ENCODE data around the gene DNA2. TPM values are rescaled to one million over a fixed set of nuclear protein-coding genes. Genes with fewer than 3 reads are reported as not detected.

DNA2 gene
- total and polyA plus RNA-seq, 4 donors = 1.5 to 6.2 (median 3.0) TPM

- TF ChIP-seq CTCF (IDR thresholded peaks at IDR 0.05; ENCODE audit: control extremely low read depth, extremely low read depth) = no peak
- H3K27ac ChIP-seq (ENCODE audit: low read depth in 1 of 2, low read length in 1 of 2) = no peak overlapping the region
- no peaks in the 10 kb centered on the region for H3K27me3 ChIP-seq (ENCODE audit: control insufficient read depth in 3 of 3, insufficient read depth in 3 of 3, low read length in 2 of 3)
- no peak for DNase-seq
- H3K9me3 ChIP-seq (ENCODE audit: control insufficient read depth in 4 of 4, insufficient read depth in 3 of 4, low read length in 3 of 4) = no peaks in the 10 kb centered on the region
- WGBS, 2 donors = 97 to 98% methylated on average over 4 of the region's 4 CpGs
- H3K36me3 ChIP-seq (ENCODE audit: control insufficient read depth in 4 of 4, insufficient read depth in 4 of 4, low read length in 4 of 4) = peaks cover 0 to 3% (median 0%) of the 10 kb centered on the region in 4 donors
- no peak overlapping the region for H3K9ac ChIP-seq (ENCODE audit: insufficient read depth in 1 of 2, low read length in 2 of 2)
- no peaks in the 10 kb centered on the region for H3K4me1 ChIP-seq (ENCODE audit: control insufficient read depth in 5 of 5, insufficient read depth in 5 of 5, low read length in 5 of 5)
- ATAC-seq (ENCODE audit: insufficient read depth, low FRiP score) = no peak
- no peak overlapping the region for H3K4me3 ChIP-seq
Observed at GRCh38 chr10:68434657-68435056, 37.1 kb downstream of the DNA2 start.

- 93 to 96% methylated on average over 5 of the region's 5 CpGs for WGBS, 2 donors
- Histone ChIP-seq H3K36me3 (ENCODE audit: control insufficient read depth in 4 of 4, insufficient read depth in 4 of 4, low read length in 4 of 4) (peaks cover 0 to 11% (median 3%) of the 10 kb centered on the region in 4 donors), H3K27ac (ENCODE audit: low read depth in 1 of 2, low read length in 1 of 2) (no peak overlapping the region), H3K9me3 (ENCODE audit: control insufficient read depth in 4 of 4, insufficient read depth in 3 of 4, low read length in 3 of 4) (no peaks in the 10 kb centered on the region), H3K4me3 (no peak overlapping the region), H3K27me3 (ENCODE audit: control insufficient read depth in 3 of 3, insufficient read depth in 3 of 3, low read length in 2 of 3) (no peaks in the 10 kb centered on the region), H3K4me1 (ENCODE audit: control insufficient read depth in 5 of 5, insufficient read depth in 5 of 5, low read length in 5 of 5) (no peaks in the 10 kb centered on the region), H3K9ac (ENCODE audit: insufficient read depth in 1 of 2, low read length in 2 of 2) (no peak overlapping the region)
- no peak for TF ChIP-seq CTCF (IDR thresholded peaks at IDR 0.05; ENCODE audit: control extremely low read depth, extremely low read depth)
- no peak for DNase-seq
- no peak for ATAC-seq (ENCODE audit: insufficient read depth, low FRiP score)
Observed at GRCh38 chr10:68428396-68429104, 43.2 kb downstream of the DNA2 start.

- Histone ChIP-seq H3K36me3 (ENCODE audit: control insufficient read depth in 4 of 4, insufficient read depth in 4 of 4, low read length in 4 of 4) (peaks cover 0 to 13% (median 3%) of the 10 kb centered on the region in 4 donors), H3K9ac (ENCODE audit: insufficient read depth in 1 of 2, low read length in 2 of 2) (no peak overlapping the region), H3K9me3 (ENCODE audit: control insufficient read depth in 4 of 4, insufficient read depth in 3 of 4, low read length in 3 of 4) (no peaks in the 10 kb centered on the region), H3K4me3 (no peak overlapping the region), H3K27ac (ENCODE audit: low read depth in 1 of 2, low read length in 1 of 2) (no peak overlapping the region), H3K27me3 (ENCODE audit: control insufficient read depth in 3 of 3, insufficient read depth in 3 of 3, low read length in 2 of 3) (no peaks in the 10 kb centered on the region), H3K4me1 (ENCODE audit: control insufficient read depth in 5 of 5, insufficient read depth in 5 of 5, low read length in 5 of 5) (no peaks in the 10 kb centered on the region)
- DNase-seq = no peak
- 88 to 92% methylated on average over 20 of the region's 20 CpGs for WGBS, 2 donors
- no peak for ATAC-seq (ENCODE audit: insufficient read depth, low FRiP score)
- no peak for TF ChIP-seq CTCF (IDR thresholded peaks at IDR 0.05; ENCODE audit: control extremely low read depth, extremely low read depth)
Observed at GRCh38 chr10:68424454-68425014, 47.2 kb downstream of the DNA2 start.

Data from lung (tissue), 12 donors.